GM12864 (cell line): ENCODE data around the gene FCGR3A.
A peak's percentile ranks its signal among the peaks of the same experiment; 100 is the strongest.
"Not testable (repeated sequence)": the region's sequence is repeated elsewhere in the genome, so short reads cannot be mapped to it uniquely, and the experiment has no call there.

ENCODE experiments used
- DNase-seq: peaks from one replicate; pipeline ENCODE4 v3.0.0-alpha.2; 2011; ENCODE audit warnings: low read depth
- H3K4me3 ChIP-seq: 2 replicates; pipeline ENCODE4 v1.5.1; 2011; ENCODE audit warnings: mild to moderate bottlenecking, low read depth, low read length, control low read depth

Gene FCGR3A

DNA sequence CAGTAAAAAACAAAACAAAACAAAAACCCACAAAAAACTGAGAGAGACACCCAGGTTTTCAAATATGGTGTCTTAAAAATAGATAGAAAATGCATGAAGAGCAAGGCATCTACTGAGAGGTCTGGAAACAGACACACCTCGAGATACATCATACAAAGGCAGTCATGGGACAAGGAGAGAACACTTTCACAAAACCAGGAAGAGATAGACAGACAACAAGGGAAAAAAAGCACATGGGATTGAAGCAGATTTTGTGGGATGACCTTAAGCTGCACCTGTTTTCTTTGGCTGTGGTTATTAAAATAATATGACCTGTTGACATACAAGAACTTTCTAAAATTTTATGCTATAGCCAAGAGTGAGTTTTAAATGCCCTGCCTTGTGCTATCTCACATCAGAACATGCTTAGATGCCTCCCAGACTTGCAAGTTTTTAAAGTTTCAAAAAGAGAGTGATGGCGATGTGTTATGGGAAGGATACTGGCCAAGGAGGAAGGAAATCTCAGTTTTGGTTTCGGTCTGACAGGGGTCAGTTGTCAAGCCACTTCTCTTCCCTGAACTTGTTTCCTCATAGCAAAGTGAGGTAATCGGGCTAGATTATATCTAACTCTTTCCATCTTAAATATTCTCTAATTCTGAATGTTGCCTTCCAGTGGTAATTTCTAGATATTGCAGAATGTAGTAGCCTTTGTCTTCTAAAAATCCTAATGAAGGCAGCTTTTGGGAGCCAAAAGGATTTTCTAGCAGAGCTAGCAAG is 11.5 kb upstream of the FCGR3A start:
- not testable (repeated sequence) for H3K4me3 ChIP-seq
- DNase-seq = peak; percentile 18

DNA sequence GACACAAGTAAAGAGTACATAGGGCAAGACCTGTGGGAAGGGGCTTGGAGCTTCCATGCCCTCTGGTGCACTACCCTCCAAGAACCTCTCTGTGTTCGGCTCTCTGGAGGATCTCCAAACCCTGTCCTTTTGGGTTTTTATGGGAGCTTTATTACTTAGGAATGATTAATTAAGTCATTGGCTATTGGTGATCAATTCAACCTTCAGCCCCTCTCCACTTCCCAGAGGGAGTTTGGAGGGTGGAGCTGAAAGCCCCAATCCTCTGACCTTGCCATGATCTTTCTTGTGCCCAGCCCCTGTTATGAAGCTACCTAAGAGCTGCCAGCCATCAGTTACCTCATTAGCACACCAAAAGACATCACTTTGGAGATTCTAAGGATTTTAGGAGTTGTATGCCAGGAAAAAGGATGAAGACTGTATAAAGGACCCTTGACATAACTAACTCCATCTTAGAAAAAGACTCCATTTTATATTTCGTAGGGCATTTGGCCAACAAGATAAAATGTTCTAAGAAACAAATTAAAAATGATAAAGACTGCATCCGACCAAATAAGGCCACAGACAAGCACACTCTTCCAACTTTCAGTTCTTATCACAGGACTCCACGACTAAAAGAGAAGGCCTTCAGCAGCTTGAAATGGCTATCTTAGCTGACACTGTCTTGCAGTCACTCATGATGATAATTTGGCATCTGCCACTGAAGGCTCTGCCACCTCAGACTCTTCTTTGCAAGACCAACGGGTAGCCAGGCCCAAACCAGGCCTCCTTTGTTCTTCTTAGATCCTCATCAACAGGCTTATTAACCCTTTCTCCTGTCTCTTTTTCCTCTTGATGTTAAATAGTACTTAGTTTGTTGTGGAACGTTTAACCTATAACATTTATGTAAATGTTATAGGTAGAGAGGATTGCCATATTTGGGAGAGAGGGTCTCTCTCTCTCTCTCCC is 8.2 kb upstream of the FCGR3A start:
- H3K4me3 ChIP-seq, DNase-seq: not testable (repeated sequence)

DNA sequence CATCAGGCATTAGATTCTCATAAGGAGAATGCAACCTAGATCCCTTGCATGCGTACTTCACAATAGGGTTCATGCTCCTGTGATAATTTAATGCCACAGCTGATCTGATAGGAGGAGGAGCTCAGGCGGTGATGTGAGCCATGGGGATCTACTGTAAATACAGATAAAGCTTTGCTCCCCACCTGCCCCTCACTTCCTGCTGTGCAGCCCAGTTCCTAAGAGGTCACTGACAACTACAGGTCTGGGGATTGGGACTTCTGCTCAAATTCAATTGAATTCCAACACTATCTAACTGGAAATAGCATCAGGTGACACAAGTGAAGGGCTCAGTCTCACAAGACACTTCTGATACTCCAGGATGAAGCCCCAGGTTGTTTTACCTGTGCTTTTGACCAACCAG is 7.4 kb upstream of the FCGR3A start:
- not testable (repeated sequence) for H3K4me3 ChIP-seq, DNase-seq

DNA sequence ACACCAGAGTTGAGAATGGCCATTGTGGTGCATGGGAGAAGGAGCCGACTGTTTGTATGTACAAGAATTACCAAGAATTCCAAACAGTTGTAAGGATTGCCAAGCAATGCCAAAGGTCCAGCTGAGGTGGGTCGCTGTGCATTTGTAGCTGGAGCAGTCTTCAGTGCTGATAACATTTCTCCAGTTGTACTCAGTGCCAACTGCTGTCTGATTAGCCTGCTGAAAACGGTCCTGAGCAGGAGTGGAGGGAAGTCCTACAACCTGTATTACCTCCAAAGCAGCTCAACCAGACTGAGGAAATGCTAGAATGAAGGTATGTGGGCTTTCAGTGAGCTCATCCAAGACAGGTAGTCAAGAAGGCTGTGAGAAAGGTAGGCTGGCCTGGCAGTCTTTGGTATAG is 6.5 kb upstream of the FCGR3A start:
- DNase-seq, H3K4me3 ChIP-seq: not testable (repeated sequence)

DNA sequence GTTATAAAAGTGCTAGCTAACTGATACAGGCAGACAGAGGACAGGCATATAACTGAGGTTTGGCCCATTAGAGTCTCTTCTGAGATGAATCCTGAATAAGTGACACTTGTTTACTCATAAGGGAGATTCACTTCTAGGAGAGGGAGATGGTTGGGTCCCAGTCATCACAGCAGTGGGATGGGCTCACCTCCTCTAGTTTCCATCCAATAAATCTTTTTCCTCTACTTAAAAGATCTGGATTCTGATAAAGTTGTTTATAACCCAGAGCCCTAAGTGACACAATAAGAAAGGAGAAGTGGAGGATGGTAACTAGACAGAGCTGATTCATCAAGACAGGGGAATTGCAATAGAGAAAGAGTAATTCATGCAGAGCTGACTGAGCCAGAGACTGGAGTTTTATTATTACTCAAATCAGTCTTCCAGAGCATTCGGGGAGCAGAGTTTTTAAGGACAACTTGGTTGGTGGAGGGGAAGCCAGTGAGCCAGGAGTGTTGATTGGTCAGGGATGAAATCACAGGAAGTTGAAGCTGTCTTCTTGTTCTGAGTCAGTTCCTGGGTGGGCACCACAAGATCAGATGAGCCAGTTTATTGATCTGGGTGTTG is 5.3 kb upstream of the FCGR3A start:
- H3K4me3 ChIP-seq, DNase-seq: not testable (repeated sequence)

DNA sequence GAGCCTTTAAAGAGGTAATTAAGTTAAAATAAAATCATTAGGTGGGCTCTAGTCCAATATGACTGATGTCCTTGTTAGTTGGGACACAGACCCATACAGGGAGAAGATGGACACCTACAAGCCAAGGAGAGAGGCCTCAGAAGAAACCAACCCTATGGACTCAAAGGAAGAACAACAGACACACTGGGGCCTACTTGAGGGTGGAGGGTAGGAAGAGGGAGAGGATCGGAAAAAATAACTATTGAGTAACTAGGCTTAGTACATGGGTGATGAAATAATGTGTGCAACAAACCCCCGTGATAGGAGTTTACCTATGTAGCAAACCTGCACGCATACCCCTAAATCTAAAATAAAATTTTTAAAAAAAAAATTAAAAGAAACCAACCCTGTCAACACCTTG is 4.7 kb upstream of the FCGR3A start:
- not testable (repeated sequence) for DNase-seq

DNA sequence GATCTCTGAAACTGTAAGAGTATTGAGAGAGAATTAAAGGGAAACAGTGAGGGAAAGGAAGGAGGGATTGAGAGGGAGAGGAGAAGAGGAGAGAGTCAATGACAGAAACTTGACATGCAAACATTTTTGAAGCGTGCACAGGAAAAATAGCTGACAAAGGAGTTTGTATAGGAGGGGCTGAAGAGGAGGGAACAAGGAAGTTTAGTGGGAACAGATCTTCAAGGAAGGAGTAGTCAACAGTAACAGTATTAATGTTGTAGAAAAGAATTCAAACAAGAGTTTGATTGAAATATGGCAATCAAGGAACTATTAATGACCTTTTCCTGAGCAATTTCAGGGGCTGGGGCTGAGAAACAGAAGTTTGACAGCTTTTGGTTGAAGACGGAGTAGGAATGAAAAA is 4.0 kb upstream of the FCGR3A start:
- not testable (repeated sequence) for DNase-seq, H3K4me3 ChIP-seq

More for the DNA sequence above, 4.7 kb upstream of the FCGR3A start:
- H3K4me3 ChIP-seq = not testable (repeated sequence)

DNA sequence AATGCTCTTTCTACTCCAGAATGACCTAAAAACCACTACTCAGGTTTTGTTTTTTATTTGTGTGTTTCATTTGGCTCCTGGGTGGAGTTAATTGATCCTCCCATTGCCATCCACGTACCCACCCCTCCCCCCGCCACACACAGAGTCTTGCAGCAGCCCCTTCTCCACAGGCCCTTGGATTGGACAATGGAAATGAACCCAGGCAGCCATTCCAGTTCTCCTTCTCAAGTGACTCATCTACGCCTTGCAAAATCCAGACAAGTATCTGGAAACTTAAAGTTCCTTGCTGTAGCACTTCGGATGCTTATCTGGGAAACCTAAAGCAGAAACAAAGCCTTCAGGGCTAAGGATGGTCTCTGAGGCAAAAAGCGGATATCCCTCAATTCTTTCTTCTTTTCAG is 1.3 kb upstream of the FCGR3A start:
- not testable (repeated sequence) for DNase-seq, H3K4me3 ChIP-seq

DNA sequence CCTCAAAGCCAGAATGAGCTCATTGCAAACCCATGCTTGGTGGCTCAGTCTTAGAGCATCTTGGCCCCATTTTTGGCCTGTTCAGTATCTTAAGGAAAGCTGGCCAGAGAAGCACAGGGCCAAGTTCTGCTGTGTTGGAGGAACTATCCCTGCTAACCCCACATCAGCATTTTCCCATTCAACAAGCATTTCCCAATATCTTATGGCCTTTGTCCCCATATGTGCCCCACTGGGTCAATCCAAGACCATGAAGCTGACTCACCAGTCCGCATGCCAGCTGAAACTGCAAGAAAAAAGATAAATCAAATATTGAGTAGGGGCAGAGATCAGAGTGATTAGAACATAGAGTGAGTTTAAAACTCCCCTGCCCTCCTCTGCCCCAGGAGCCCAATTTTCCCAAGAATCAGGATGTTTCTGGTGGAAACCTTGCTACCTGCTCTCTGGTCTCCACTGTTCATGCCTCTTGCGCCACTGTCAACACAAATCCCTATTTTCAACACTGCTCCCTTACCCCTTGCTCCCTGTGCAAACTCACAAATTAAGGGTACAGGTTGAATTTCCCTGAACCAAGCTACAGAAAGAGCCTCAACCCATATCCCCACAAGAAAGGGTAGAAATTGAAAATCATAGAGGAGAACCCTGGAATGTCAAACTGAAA is 740 bp downstream of the FCGR3A start:
- not testable (repeated sequence) for H3K4me3 ChIP-seq

DNA sequence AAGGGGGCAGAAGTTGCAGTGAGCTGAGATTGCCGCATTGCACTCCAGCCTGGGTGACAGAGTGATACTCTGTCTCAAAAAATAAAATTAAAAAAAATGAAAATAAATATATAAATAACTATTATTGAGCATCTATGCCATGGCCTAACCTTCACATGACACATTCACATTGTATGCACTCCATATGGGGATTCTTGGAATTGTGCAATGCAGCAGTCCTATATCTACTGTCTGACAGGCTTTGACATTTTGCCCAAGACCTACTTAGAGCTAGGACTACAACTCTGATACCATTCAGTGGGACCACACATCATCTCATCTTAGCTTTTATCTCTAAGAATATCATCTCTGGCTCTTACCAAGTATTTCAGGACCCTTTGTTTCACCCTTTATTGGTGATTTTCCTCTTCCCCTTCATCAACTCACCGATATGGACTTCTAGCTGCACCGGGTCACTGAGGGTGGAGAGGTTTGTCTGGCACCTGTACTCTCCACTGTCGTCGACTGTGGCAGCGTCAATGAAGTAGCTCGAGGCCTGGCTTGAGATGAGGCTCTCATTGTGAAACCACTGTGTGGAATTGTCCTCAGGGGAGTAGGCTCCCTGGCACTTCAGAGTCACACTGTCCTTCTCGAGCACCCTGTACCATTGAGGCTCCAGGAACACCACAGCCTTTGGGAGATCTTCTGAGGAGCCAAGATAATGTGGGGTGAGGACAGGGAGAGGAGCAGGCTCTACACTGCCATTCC is 1.4 kb downstream of the FCGR3A start:
- not testable (repeated sequence) for H3K4me3 ChIP-seq, DNase-seq

More for the DNA sequence above, 740 bp downstream of the FCGR3A start:
- not testable (repeated sequence) for DNase-seq

DNA sequence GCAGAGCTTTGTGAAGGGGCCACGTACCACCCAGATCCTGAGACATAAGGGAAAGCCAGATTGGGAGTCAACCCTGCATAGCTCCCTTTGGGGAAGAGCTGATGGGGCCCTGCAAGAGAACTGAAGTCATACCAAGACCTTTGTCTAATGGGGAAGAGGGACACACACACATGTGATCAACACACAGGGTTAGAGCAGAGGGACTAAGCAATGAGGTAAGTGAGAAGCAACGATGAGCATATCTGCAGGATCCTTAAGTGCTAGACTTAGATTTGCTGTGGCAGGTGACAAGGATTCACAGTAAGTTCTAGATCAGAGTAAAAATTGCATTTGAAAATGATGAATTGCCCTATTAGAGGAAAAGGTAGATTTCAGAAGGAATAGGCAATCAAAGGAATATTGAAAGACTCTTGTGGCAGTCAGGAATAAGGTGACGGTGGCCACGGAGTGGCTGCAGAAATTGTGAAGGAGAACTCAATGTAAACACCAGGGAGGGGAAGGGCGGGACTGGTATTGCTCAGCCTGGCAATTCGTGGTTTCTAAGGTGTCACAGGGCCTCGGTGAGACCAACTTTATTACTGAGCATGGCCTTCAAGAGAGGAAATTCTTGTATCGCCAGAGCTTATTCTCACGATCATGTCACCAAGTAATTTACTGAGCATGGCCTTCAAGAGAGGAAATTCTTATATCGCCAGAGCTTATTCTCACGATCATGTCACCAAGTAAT is 4.5 kb downstream of the FCGR3A start:
- not testable (repeated sequence) for H3K4me3 ChIP-seq, DNase-seq

DNA sequence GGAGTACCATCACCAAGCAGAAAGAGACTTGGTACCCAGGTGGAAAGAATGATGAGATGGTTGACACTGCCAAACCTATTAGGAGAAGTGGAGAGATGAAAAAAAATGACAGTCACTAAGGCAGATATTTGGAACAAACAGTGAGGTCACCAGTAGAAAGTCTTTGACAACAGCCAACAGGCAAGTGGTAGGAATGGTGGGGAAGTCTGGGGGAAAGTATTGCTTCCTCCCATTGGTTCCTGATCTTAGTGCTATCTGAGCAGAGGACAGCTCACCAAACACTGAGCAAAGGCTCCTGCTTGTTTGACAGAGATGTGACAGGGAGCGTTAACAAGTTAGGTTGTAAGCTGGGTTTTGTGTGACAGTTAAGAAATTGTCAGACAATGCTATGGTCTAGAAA is 6.5 kb downstream of the FCGR3A start:
- not testable (repeated sequence) for DNase-seq, H3K4me3 ChIP-seq

DNA sequence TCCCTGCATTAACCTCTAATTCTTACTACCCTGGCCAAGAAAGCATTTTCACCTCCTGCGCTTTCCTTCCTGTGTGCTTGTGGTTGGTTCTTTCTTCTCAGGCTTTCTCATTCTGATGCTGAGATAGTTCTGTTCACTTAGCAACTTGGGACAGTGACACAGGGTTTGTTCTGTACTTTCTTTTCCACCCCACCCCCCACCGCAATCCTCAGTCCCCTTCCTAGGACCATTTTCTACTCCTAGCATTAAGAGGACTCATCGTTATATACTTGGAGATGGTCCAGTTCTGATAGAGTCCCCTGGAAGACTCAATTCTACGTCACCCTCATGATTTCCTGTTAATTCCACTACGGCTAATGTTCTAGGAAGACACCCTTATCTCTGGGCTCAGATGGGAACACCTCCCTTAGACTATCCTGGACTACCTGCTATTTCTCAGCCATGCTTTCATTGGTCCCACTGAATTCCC is 7.5 kb downstream of the FCGR3A start:
- H3K4me3 ChIP-seq = not testable (repeated sequence)
- peak; percentile 85 for DNase-seq

DNA sequence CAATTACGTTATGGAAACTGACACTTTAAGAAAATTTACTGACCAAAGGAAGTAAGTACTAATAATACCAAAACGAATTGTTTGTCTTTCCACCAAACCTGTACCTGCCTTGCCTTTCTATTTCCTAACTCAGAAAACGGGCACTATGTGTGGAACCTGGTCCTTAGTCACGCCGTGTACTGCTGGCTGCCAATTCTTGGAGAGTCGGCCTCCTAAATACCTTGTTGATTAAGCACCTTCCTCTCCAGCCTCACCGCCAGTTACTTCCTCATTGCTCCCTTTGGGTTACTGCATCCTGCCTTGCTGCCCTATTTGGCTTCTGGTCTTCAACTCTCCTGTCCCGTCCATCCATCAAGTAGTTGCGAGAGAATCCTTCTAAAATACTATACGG is 9.1 kb downstream of the FCGR3A start:
- not testable (repeated sequence) for DNase-seq
- peak overlapping the region; percentile 53; the same call in 1 of the 2 replicates for H3K4me3 ChIP-seq

DNA sequence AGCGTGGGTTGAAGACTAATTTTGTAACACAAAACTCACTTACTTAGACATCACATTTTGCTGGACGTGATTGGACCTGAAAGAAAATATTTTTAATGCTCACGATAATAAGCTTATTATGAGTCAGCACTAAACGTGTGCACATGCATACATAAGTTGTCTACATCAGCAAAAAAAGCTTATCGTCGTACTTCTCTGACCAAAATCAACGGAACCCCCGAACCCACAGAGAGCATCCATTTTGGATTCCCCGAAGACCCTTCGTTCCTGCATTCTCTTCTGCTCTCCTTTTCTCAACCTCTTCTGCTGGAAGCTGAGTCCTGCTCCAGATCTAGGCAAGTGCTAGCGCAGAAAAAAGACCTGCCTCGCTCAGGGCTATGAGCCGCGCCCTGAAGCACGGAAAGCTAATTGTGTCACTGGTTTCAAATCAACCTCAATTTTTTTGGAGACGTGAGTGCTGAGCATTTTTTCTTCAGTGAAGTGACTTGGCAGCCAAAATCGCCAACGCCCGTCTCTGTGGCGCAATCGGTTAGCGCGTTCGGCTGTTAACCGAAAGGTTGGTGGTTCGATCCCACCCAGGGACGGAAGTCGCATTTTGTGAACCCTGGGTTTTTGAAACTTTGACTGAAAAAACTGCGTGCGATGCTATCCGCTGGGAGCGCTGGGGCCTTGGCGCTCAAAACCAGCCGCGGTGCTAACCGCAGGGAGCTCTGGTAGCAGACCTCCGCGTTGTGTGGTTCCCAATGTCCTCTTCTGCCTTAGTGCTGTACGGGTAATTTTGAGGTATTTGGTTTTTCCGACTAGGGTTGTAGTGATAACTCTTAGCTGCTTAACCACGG is 9.7 kb downstream of the FCGR3A start:
- DNase-seq = peak; percentile 85
- peak overlapping the region; percentile 53 for H3K4me3 ChIP-seq

DNA sequence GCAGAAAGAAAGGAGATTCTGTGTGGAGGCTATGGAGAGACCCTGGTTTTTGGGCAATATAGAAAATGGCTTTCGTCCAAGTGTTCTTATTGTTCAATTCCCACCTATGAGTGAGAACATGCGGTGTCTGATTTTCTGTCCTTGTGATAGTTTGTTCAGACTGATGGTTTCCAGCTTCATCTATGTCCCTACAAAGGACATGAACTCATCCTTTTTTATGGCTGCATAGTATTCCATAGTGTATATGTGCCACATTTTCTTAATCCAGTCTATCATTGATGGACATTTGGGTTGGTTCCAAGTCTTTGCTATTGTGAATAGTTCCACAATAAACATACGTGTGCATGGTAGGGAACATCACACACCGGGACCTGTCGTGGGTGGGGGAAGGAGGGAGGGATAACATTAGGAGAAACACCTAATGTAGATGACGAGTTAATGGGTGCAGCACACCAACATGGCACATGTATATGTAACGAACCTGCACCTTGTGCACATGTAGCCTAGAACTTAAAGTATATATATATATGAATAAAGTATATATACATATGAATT is 10.6 kb downstream of the FCGR3A start:
- H3K4me3 ChIP-seq = peak overlapping the region; percentile 53; the same call in 1 of the 2 replicates
- DNase-seq = not testable (repeated sequence)
